K562 (cell line): Measurements from ENCODE around the gene RAB26. TPM values are rescaled to one million over a fixed set of nuclear protein-coding genes. Genes with fewer than 3 reads are reported as not detected.

ENCODE experiments used
- CBX1 ChIP-seq: sonication (generic); IDR thresholded peaks from 2 replicates; pipeline ENCODE4 v1.6.1; 2016; ENCODE audit warnings: antibody characterized with exemption, low read depth, mild to moderate bottlenecking
- CHD7 ChIP-seq: fragments of 200-600 bp; sonication (generic); IDR thresholded peaks from one replicate; pipeline ENCODE4 v1.6.1; 2012; ENCODE audit warnings: mild to moderate bottlenecking, low read depth, low read length, inconsistent platforms
- CXXC5 ChIP-seq: fragments of 250-450 bp; sonication (Bioruptor Pico); IDR thresholded peaks from 2 replicates; pipeline ENCODE4 v1.8.0; 2022; ENCODE audit warnings: inconsistent platforms, mild to moderate bottlenecking, moderate library complexity
- FOSL1 ChIP-seq: fragments of 200-800 bp; sonication (Bioruptor generic); conservative IDR thresholded peaks from 2 replicates; pipeline ENCODE4 v1.6.1; 2016; ENCODE audit warnings: missing genetic modification characterization, missing compliant biosample characterization
- HNRNPL ChIP-seq: fragments of 200-400 bp; formaldehyde crosslinking; IDR thresholded peaks from 2 replicates; pipeline ENCODE4 v1.6.1; 2017; ENCODE audit warnings: low read depth, mild to moderate bottlenecking, low read length
- MECOM ChIP-seq: fragments of 250-450 bp; sonication (Bioruptor Pico); IDR thresholded peaks from 2 replicates; pipeline ENCODE4 v1.8.0; 2022; ENCODE audit warnings: inconsistent platforms
- PTBP1 ChIP-seq: fragments of 200-400 bp; formaldehyde crosslinking; IDR thresholded peaks from 2 replicates; pipeline ENCODE4 v1.6.1; 2017; ENCODE audit warnings: low read depth, low read length
- RUNX1 ChIP-seq: sonication (generic); IDR thresholded peaks from 2 replicates; pipeline ENCODE4 v1.6.1; 2016; ENCODE audit warnings: antibody characterized with exemption, low read depth
- polyA plus RNA-seq, 8 experiments: library from polyadenylated mRNA; depleted of rRNA in 4 of 8; stranded (reverse) in 5 of 8; unstranded in 3 of 8; fragments of >200 nt; fragmentation: Nextera tagmentation in 2 of 8; fragmentation: Illumina TruSeq in 1 of 8; extraction: Ambion mirVana in 2 of 8; extraction: Trizol in 1 of 8; gene quantifications; 2 replicates each; pipeline versions ENCODE4 v1.2.1 to v1.2.3, GENCODE V29; 2011 to 2014; ENCODE audit warnings: inconsistent platforms in 1 of 8, missing spikeins in 1 of 8
- total RNA-seq, 7 experiments: library from RNA; depleted of rRNA in 6 of 7; stranded (reverse); fragments of >200 nt in 6 of 7; fragmentation: Illumina TruSeq in 2 of 7; extraction: Trizol in 2 of 7; gene quantifications; 2 replicates each; pipeline versions ENCODE4 v1.2.1 to v1.2.3, GENCODE V29; 2011 to 2021; ENCODE audit warnings: low replicate concordance in 1 of 7
- TF ChIP-seq, protein P1 (sequence below): fragments of 250-450 bp; sonication (Bioruptor Pico); IDR thresholded peaks from 2 replicates; pipeline ENCODE4 v1.9.0; 2021; ENCODE audit warnings: mild to moderate bottlenecking, inconsistent platforms
- TF ChIP-seq, protein P2 (sequence below): fragments of 250-450 bp; sonication (Bioruptor Pico); IDR thresholded peaks from 2 replicates; pipeline ENCODE4 v1.5.1; 2021; ENCODE audit warnings: mild to moderate bottlenecking

Gene RAB26
- total and polyA plus RNA-seq, 9 of the 15 experiments (the other 6 are each of a cell fraction or from before 2014, with no cell fraction given) = 0.25 to 6.1 (median 2.1) TPM

- TF ChIP-seq HNRNPL = 0 out of 2 replicates have a peak, but pooled peaks have one; percentile 64
- no peak for TF ChIP-seq MECOM (CRISPR knock-in tag)
- TF ChIP-seq FOSL1 (tag) = no peak
- TF ChIP-seq CHD7 = peak; percentile 57
- TF ChIP-seq, protein P1, sequence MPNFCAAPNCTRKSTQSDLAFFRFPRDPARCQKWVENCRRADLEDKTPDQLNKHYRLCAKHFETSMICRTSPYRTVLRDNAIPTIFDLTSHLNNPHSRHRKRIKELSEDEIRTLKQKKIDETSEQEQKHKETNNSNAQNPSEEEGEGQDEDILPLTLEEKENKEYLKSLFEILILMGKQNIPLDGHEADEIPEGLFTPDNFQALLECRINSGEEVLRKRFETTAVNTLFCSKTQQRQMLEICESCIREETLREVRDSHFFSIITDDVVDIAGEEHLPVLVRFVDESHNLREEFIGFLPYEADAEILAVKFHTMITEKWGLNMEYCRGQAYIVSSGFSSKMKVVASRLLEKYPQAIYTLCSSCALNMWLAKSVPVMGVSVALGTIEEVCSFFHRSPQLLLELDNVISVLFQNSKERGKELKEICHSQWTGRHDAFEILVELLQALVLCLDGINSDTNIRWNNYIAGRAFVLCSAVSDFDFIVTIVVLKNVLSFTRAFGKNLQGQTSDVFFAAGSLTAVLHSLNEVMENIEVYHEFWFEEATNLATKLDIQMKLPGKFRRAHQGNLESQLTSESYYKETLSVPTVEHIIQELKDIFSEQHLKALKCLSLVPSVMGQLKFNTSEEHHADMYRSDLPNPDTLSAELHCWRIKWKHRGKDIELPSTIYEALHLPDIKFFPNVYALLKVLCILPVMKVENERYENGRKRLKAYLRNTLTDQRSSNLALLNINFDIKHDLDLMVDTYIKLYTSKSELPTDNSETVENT (CRISPR knock-in tag) = peak; percentile 76
- TF ChIP-seq CBX1 = peak; percentile 50; the same call in 1 of the 2 replicates
- TF ChIP-seq RUNX1 = no peak
- 0 out of 2 replicates have a peak, but pooled peaks have one; percentile 35 for TF ChIP-seq PTBP1
- TF ChIP-seq, protein P2, sequence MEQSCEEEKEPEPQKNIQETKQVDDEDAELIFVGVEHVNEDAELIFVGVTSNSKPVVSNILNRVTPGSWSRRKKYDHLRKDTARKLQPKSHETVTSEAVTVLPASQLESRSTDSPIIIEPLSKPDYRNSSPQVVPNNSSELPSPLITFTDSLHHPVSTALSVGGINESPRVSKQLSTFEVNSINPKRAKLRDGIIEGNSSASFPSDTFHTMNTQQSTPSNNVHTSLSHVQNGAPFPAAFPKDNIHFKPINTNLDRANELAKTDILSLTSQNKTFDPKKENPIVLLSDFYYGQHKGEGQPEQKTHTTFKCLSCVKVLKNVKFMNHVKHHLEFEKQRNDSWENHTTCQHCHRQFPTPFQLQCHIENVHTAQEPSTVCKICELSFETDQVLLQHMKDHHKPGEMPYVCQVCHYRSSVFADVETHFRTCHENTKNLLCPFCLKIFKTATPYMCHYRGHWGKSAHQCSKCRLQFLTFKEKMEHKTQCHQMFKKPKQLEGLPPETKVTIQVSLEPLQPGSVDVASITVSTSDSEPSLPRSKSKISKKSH (CRISPR knock-in tag) = no peak
- peak; percentile 25; the same call in 1 of the 2 replicates for TF ChIP-seq CXXC5 (CRISPR knock-in tag)
These were observed 4.5 kb downstream of the RAB26 start (continued) for GRCh38 chr16:2152695-2153506.
